Nucleus accumbens (tissue), 56 donors: ENCODE results near the gene JAZF1.

Source experiments
- DNase-seq, 56 donors: peaks; one replicate each; lab custom pipeline; 2025; lab: John Stamatoyannopoulos, UW

JAZF1 gene

GRCh38 chr7:28083164-28083997 lies 97.2 kb downstream of the JAZF1 start:
- DNase-seq = no peak

- DNase-seq = no peak
Measured at GRCh38 chr7:28082071-28082470, 98.5 kb downstream of the JAZF1 start.

- DNase-seq = no peak
Measured at GRCh38 chr7:28081016-28081415, 99.6 kb downstream of the JAZF1 start.

GRCh38 chr7:28078036-28078901 lies 102.3 kb downstream of the JAZF1 start:
- peak in 19 of 56 donors; percentile 1 to 62 (median 18) for DNase-seq

GRCh38 chr7:28077616-28078015 lies 103.0 kb downstream of the JAZF1 start:
- no peak for DNase-seq

GRCh38 chr7:28076423-28077200 lies 104.0 kb downstream of the JAZF1 start:
- DNase-seq = no peak

- no peak for DNase-seq
Measured at GRCh38 chr7:28075674-28076358, 104.8 kb downstream of the JAZF1 start.

GRCh38 chr7:28072876-28073514 lies 107.6 kb downstream of the JAZF1 start:
- DNase-seq = no peak

- no peak for DNase-seq
Measured at GRCh38 chr7:28071570-28071969, 109.0 kb downstream of the JAZF1 start.

GRCh38 chr7:28070297-28071055 lies 110.1 kb downstream of the JAZF1 start:
- no peak for DNase-seq

- peak in 23 of 56 donors; percentile 2 to 48 (median 27) for DNase-seq
Measured at GRCh38 chr7:28069807-28070206, 110.8 kb downstream of the JAZF1 start.

GRCh38 chr7:28069388-28069787 lies 111.2 kb downstream of the JAZF1 start:
- no peak for DNase-seq

- no peak for DNase-seq
Measured at GRCh38 chr7:28068811-28069216, 111.8 kb downstream of the JAZF1 start.

- no peak for DNase-seq
Measured at GRCh38 chr7:28067171-28067570, 113.4 kb downstream of the JAZF1 start.

GRCh38 chr7:28065721-28066285 lies 114.8 kb downstream of the JAZF1 start:
- DNase-seq = no peak

GRCh38 chr7:28065308-28065707 lies 115.3 kb downstream of the JAZF1 start:
- DNase-seq = no peak

- DNase-seq = no peak
Measured at GRCh38 chr7:28064437-28064836, 116.2 kb downstream of the JAZF1 start.

- DNase-seq = peak in 39 of 56 donors; percentile 2 to 68 (median 20)
Measured at GRCh38 chr7:28062197-28062991, 118.2 kb downstream of the JAZF1 start.
